Astrocyte of the spinal cord (primary cell): ENCODE results near the gene ZNF586.
"Not testable (repeated sequence)": the region's sequence is repeated elsewhere in the genome, so short reads cannot be mapped to it uniquely, and the experiment has no call there.

Experiments used
- DNase-seq: peaks from one replicate; pipeline ENCODE4 v3.0.0; 2011; ENCODE audit warnings: low read depth, low spot score
- H3K4me3 ChIP-seq: 2 replicates; pipeline ENCODE4 v1.5.1; 2011; ENCODE audit warnings: low read depth, mild to moderate bottlenecking, low read length, moderate library complexity
- CTCF ChIP-seq: IDR thresholded peaks from 2 replicates; pipeline ENCODE4 v1.5.1; 2012; ENCODE audit warnings: low read depth, mild to moderate bottlenecking, low read length, inconsistent platforms
- in situ Hi-C: cut with HindIII; loops from 2 replicates; pipeline ENCODE4 v1.10.0; 2017; ENCODE audit warnings: low sequenced_read_pairs

ZNF586 gene

GRCh38 chr19:57788114-57788692 is 18.7 kb downstream of the ZNF586 start:
- in situ Hi-C loops: no loop called here
- no peak for DNase-seq
- no peak for TF ChIP-seq CTCF
- H3K4me3 ChIP-seq: no peak overlapping the region

- in situ Hi-C loops: no loop called here
Observed at GRCh38 chr19:57789288-57789687, 19.8 kb downstream of the ZNF586 start.

DNA sequence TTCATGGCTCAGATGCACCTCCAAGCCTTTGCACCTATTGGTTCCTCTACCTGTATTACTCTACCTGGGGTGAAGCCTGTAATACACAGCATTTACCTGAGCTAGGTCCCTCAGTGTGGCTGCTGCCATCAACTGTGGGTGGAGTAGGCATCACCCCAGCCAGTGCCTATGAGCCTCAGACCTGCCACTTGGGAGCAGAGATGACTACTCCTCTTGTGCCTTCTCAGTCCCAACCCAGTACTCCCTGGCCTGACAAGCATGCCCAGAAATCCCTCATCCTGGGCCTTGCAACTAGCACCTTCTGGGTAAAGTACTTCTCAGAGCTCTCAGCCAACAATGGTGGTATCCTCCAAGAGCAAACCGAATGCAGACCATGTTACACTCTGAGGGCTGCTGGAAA is 27.1 kb downstream of the ZNF586 start:
- in situ Hi-C loops, H3K4me3 ChIP-seq, DNase-seq: not testable (repeated sequence)

More at GRCh38 chr19:57789288-57789687, 19.8 kb downstream of the ZNF586 start:
- TF ChIP-seq CTCF: no peak
- DNase-seq: no peak
- H3K4me3 ChIP-seq: no peak overlapping the region

- TF ChIP-seq CTCF: no peak
- DNase-seq: no peak
- no peak overlapping the region for H3K4me3 ChIP-seq
- in situ Hi-C loops: no loop called here
Observed at GRCh38 chr19:57800696-57801095, 31.2 kb downstream of the ZNF586 start.

DNA sequence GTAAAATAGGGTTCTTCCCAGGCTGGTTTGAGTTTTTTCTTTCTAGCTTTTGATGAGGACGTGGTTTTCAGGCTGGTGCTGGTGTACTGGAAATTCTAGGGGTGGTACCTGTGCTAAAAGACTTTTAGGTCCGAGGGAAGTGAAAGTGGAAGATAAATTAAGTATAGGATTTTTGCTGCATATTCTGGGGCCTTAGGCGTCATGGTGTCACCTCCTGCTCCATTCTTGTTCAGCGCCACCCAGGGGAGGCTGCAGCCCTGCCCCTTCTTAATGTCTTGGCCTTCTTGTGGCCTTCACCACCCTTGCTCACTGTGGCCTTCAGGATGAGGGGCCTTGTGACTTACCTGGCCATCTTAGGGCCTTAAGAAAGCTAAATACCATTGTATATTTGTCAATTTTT is 32.8 kb downstream of the ZNF586 start:
- DNase-seq: no peak
- H3K4me3 ChIP-seq: no peak overlapping the region
- in situ Hi-C loops: no loop called here
- TF ChIP-seq CTCF: no peak

GRCh38 chr19:57803265-57803593 is 33.8 kb downstream of the ZNF586 start:
- peak overlapping the region; percentile 83 for H3K4me3 ChIP-seq
- no peak for DNase-seq
- in situ Hi-C loops: no loop called here
- TF ChIP-seq CTCF: no peak

DNA sequence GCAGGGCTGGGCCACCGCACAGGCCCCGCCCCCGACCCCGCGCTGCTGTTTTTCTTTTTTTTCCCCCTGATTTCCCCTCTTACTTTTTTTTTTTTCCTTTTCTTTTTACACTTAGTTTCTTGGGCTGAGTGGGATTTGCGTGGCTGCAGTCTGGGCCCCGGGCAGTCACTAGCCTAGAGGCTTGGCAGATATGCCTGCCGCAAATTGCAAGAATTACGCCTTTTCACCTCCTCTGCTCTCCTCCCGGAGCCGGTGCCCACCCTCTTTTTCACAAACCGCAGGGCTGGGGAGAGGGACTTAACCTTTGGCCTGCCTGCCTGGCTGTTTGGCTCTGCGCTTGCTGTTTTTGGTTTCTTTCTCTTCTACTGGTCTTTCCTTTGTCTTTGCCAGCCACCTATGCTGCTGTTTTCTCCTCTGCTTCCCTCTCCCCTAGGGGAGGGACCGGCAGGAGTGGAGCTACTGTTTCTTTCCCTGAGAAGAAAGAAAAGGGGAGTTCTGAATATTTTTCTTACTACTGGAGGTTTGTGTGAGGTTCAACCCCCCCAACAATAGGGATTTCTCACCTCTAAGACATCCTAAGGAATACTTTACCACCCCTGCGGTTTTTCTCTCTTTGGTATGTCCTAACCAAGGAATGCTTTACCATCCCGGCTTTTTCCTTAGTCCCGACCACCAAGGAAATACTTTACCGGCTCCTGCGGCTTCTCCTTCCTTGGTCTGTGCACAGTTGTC is 34.3 kb downstream of the ZNF586 start:
- in situ Hi-C loops: no loop called here
- peak; percentile 93 for DNase-seq
- TF ChIP-seq CTCF: no peak
- peak overlapping the region; percentile 83 for H3K4me3 ChIP-seq
